HL-60 (cell line): Measurements from ENCODE around the gene CLDN8.

ENCODE experiments used
- DNase-seq, 2 experiments: peaks; one replicate each; pipeline ENCODE4 v3.0.0-alpha.2; 2010 to 2020; ENCODE audit warnings: low read depth in 1 of 2, low spot score in 1 of 2
- H3K27ac ChIP-seq: fragments of 250-450 bp; sonication (Bioruptor Pico); replicated peaks from 2 replicates; pipeline ENCODE4 v1.5.1; 2020; ENCODE audit warnings: mild to moderate bottlenecking, moderate library complexity
- H3K27me3 ChIP-seq: fragments of 250-450 bp; sonication (Bioruptor Pico); 2 replicates; pipeline ENCODE4 v1.5.1; 2021; ENCODE audit warnings: mild to moderate bottlenecking, moderate library complexity; ENCODE audit not compliant: insufficient read depth, poor library complexity, severe bottlenecking
- H3K4me3 ChIP-seq: replicated peaks from 2 replicates; pipeline ENCODE4 v1.5.1; 2011; ENCODE audit warnings: mild to moderate bottlenecking, control low read depth, low read length; ENCODE audit not compliant: insufficient read depth
- GABPA ChIP-seq: IDR thresholded peaks from 2 replicates; pipeline ENCODE4 v1.6.1; 2012; ENCODE audit warnings: low read depth
- POLR2AphosphoS5 ChIP-seq: IDR thresholded peaks from 2 replicates; pipeline ENCODE4 v1.6.1; 2012; ENCODE audit warnings: low read depth
- SPI1 ChIP-seq: IDR thresholded peaks from 2 replicates; pipeline ENCODE4 v1.6.1; 2012; ENCODE audit warnings: low read depth, mild to moderate bottlenecking, borderline replicate concordance
- TF ChIP-seq, protein P1 (sequence below): IDR thresholded peaks from 2 replicates; pipeline ENCODE4 v1.6.1; 2012; ENCODE audit warnings: low read depth; ENCODE audit not compliant: insufficient replicate concordance
- TF ChIP-seq, protein P2 (sequence below): IDR thresholded peaks from one replicate; pipeline ENCODE4 v1.5.1; 2011; ENCODE audit warnings: low read length, control low read depth, inconsistent platforms; ENCODE audit not compliant: insufficient read depth

CLDN8 gene

DNA sequence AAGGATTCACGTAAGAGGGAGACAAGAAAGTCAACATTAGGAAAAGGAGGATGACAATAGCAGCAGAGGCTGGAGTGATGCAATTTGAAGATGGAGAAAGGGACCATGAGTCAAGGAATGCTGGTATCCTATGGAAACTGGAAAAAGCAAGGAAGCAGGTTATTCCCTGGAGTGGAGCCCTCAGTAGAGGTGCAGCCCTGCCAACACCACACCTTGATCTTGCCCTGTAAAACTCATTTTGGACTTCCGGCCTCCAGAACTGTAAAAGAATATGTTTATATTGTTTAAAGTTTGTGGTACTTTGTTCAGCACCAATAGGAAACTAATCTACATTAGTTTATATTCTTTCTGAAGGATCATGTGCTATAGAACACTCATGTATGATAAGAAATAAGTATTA, 29.7 kb downstream of the CLDN8 start:
- Histone ChIP-seq H3K27me3 (no peaks in the 10 kb centered on the region), H3K27ac (no peak overlapping the region), H3K4me3 (no peak overlapping the region)
- DNase-seq, result no peak
- TF ChIP-seq, protein P1, sequence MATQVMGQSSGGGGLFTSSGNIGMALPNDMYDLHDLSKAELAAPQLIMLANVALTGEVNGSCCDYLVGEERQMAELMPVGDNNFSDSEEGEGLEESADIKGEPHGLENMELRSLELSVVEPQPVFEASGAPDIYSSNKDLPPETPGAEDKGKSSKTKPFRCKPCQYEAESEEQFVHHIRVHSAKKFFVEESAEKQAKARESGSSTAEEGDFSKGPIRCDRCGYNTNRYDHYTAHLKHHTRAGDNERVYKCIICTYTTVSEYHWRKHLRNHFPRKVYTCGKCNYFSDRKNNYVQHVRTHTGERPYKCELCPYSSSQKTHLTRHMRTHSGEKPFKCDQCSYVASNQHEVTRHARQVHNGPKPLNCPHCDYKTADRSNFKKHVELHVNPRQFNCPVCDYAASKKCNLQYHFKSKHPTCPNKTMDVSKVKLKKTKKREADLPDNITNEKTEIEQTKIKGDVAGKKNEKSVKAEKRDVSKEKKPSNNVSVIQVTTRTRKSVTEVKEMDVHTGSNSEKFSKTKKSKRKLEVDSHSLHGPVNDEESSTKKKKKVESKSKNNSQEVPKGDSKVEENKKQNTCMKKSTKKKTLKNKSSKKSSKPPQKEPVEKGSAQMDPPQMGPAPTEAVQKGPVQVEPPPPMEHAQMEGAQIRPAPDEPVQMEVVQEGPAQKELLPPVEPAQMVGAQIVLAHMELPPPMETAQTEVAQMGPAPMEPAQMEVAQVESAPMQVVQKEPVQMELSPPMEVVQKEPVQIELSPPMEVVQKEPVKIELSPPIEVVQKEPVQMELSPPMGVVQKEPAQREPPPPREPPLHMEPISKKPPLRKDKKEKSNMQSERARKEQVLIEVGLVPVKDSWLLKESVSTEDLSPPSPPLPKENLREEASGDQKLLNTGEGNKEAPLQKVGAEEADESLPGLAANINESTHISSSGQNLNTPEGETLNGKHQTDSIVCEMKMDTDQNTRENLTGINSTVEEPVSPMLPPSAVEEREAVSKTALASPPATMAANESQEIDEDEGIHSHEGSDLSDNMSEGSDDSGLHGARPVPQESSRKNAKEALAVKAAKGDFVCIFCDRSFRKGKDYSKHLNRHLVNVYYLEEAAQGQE, result no peak
- no peak for TF ChIP-seq SPI1
- TF ChIP-seq, protein P2, sequence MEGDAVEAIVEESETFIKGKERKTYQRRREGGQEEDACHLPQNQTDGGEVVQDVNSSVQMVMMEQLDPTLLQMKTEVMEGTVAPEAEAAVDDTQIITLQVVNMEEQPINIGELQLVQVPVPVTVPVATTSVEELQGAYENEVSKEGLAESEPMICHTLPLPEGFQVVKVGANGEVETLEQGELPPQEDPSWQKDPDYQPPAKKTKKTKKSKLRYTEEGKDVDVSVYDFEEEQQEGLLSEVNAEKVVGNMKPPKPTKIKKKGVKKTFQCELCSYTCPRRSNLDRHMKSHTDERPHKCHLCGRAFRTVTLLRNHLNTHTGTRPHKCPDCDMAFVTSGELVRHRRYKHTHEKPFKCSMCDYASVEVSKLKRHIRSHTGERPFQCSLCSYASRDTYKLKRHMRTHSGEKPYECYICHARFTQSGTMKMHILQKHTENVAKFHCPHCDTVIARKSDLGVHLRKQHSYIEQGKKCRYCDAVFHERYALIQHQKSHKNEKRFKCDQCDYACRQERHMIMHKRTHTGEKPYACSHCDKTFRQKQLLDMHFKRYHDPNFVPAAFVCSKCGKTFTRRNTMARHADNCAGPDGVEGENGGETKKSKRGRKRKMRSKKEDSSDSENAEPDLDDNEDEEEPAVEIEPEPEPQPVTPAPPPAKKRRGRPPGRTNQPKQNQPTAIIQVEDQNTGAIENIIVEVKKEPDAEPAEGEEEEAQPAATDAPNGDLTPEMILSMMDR, result no peak
- TF ChIP-seq GABPA, result no peak
- no peak for TF ChIP-seq POLR2AphosphoS5

DNA sequence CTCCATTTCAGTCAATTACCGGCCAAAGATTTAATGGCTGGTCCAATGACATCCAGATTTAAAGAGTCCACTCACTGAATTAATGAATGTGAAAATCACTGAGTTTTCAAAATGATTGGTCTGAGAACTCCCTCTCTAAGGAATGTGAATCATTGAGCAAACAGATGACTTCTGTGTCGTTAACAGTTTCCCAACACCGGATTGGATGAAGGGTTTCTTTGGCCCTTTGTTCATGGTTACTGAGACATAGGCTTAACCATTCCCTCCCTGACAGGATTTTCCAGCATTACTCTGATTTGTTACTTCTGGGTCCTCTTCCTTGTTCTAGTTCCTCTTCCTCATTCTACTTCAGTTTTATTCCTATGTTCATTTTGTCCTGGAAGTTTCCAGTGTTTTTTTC, 47.8 kb downstream of the CLDN8 start:
- Histone ChIP-seq H3K4me3 (no peak overlapping the region), H3K27me3 (no peaks in the 10 kb centered on the region), H3K27ac (no peak overlapping the region)
- no peak for TF ChIP-seq GABPA
- TF ChIP-seq, protein P1, result no peak
- TF ChIP-seq SPI1, result no peak
- TF ChIP-seq, protein P2, result no peak
- no peak for TF ChIP-seq POLR2AphosphoS5
- DNase-seq, result no peak

DNA sequence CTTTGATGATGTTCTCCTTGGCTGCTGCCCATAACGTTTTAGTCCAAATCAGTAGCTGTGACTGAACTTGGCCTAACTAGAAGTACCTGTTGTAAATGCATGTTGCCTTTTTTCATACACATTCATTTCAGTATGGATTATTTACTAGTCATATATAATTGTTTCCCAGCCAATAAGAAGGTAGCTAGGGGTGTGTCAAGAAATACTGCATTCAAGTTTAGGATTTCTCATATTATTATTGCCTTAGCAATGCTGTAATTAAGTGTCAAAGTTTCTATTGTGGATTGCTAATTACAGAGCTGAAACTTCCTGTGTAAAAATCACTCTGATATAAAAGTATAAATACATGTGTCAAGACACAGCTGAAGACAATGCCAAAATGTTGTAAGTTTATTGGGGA, 49.2 kb downstream of the CLDN8 start, which contains the start of gene CLDN17:
CLDN17 (minus strand) TSS at position 101 of the 400 bp plus-strand sequence. CDS start 188 bp downstream, outside the sequence.
- Histone ChIP-seq H3K27ac (no peak within 1 kb of the TSS), H3K4me3 (no peak within 1 kb of the TSS), H3K27me3 (no peaks in the 10 kb centered on the region)
- no peak for DNase-seq
- TF ChIP-seq GABPA, result no peak

DNA sequence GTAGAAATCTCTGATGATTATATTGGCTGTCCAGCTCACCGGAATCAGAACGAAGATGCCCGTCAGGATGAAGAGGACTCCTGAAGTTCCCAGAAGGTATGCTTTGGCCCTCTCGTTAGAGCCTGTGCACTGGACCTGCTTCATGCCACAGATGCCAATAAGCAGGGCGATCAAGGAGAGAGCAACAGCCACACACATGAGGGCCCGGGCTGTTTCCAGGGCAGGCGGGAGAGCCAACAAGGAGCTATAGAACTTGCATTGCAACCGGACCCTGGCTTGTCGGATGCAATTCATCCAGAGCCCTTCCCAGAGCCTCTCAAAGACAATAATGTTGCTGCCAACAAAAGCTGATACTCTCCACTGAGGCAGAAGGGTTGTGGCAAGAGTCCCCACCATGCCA, 49.7 kb downstream of the CLDN8 start:
- no peak overlapping the region for H3K27ac ChIP-seq
- no peak for DNase-seq
- H3K27me3 ChIP-seq, result no peaks in the 10 kb centered on the region
- TF ChIP-seq, protein P2, result no peak
- TF ChIP-seq, protein P1, result no peak
- TF ChIP-seq POLR2AphosphoS5, result no peak
- no peak for TF ChIP-seq GABPA
- no peak for TF ChIP-seq SPI1
- H3K4me3 ChIP-seq, result no peak overlapping the region
